Ovary (tissue), 9 donors: Measurements from ENCODE around the gene SV2B. TPM values are rescaled to one million over a fixed set of nuclear protein-coding genes. Genes with fewer than 3 reads are reported as not detected.

Source experiments
- DNase-seq, 5 donors: peaks; one replicate each; pipeline ENCODE4 v3.0.0-alpha.2; 2019 to 2020
- H3K27ac ChIP-seq, 2 donors: fragments of 200-600 bp; one replicate each; pipeline versions ENCODE4 v1.5.1 to v1.8.0; 2019 to 2022
- H3K27me3 ChIP-seq: fragments of 200-600 bp; one replicate; pipeline ENCODE4 v1.8.0; 2022
- H3K36me3 ChIP-seq: fragments of 200-600 bp; sonication (generic); one replicate; pipeline ENCODE4 v1.5.1; 2019
- H3K4me1 ChIP-seq: one replicate; pipeline ENCODE4 v1.8.1; 2013; ENCODE audit warnings: mild to moderate bottlenecking, moderate library complexity; ENCODE audit not compliant: insufficient read depth
- H3K4me3 ChIP-seq: fragments of 200-600 bp; sonication (generic); one replicate; pipeline ENCODE4 v1.5.1; 2017
- H3K9me3 ChIP-seq, 2 donors: fragments of 200-600 bp in 1 of 2; sonication (generic) in 1 of 2; one replicate each; pipeline versions ENCODE4 v1.5.1 to v1.8.1; 2013 to 2019; ENCODE audit warnings: mild to moderate bottlenecking in 1 of 2, moderate library complexity in 1 of 2
- EP300 ChIP-seq: sonication (generic); formaldehyde crosslinking; IDR thresholded peaks from one replicate; pipeline ENCODE4 v1.6.1; 2017; ENCODE audit warnings: antibody characterized with exemption
- POLR2A ChIP-seq: fragments of 450-650 bp; IDR thresholded peaks from one replicate; pipeline ENCODE4 v1.6.1; 2017; ENCODE audit warnings: antibody characterized with exemption, mild to moderate bottlenecking, moderate library complexity
- WGBS, 3 donors: extraction: QIAGEN DNeasy Blood & Tissue Kit in 1 of 3; methylation state at CpG; one replicate each; pipeline versions ENCODE4 v1.1.5 to v1.1.7; 2013 to 2017; 5-methylcytosine and 5-hydroxymethylcytosine counted together
- intact Hi-C, 4 donors: fragments of 100-400 bp; cut with DNase I; formaldehyde crosslinking; loops; one replicate each; pipeline versions ENCODE4 v1.11.0 to v1.15.1; 2022 to 2023
- polyA plus RNA-seq, 2 donors: library from polyadenylated mRNA; stranded (reverse); fragments of 200-250 nt in 1 of 2; fragments of 350-450 nt in 1 of 2; fragmentation: Illumina TruSeq in 1 of 2; extraction: RNeasy Lipid Tissue Mini Kit (QIAGEN cat#74804) in 1 of 2; gene quantifications; one replicate each; pipeline ENCODE4 v1.2.3, GENCODE V29; 2013 to 2014
- total RNA-seq, 7 donors: library from RNA; depleted of rRNA in 2 of 7; stranded (reverse); fragments of >200 nt in 2 of 7; fragmentation: NEBNext Ultra II Directional in 3 of 7; extraction: Animal tissue kit (Norgen Biotek cat#: 25700) in 3 of 7; gene quantifications; one replicate each; pipeline versions ENCODE4 v1.1.0 to v1.2.4, GENCODE V29; 2016 to 2023
- TF ChIP-seq, protein P1 (sequence below), 3 donors: fragments of 450-650 bp in 2 of 3; fragments of 200-600 bp in 1 of 3; IDR thresholded peaks; one replicate each; pipeline versions ENCODE4 v1.5.1 to v1.8.0; 2016 to 2022; ENCODE audit warnings: antibody characterized with exemption in 3 of 3, mild to moderate bottlenecking in 1 of 3
- donor health status: DM: no; HTN: no; CAD: no; lungs with moderate emphysema.
- donor health status: DM: no; HTN: no; CAD: no.
- donor health status: Bipolar disorder and iron deficiency.
- donor health status: DM: yes; HTN: yes; CAD: no.
- donor health status: DM: no; HTN: no; CAD: no.
- donor health status: DM: yes; HTN: yes; CAD: no.

The SV2B gene
- total and polyA plus RNA-seq, 9 donors = 0.10 to 1.3 (median 0.22) TPM; not detected in 1

DNA sequence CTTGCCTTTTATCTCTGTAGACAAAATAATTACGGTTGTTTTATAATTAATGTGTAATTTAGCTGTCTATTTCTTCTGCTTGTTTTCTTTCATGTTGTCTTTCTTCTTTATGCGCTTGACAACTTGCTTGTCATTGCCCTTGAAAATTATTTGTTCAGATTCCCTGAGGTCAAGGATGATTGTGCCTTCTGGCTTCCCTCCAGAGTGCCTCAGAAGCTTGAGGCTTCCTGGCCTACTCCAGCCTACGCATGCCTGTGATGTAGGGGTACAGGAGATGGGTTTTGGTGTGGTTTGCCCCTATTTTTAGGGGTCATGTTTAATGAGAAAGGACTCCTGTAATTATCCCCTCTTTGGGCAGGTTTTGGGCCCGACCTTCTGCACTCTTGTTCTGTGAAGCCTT, 231.5 kb downstream of the SV2B start:
- WGBS, 3 donors = 16 to 35% (median 17%) methylated on average over 4 of the region's 4 CpGs
- Histone ChIP-seq H3K4me1 (no peaks in the 10 kb centered on the region), H3K4me3 (no peak overlapping the region), H3K27me3 (no peaks in the 10 kb centered on the region), H3K36me3 (no peaks in the 10 kb centered on the region), H3K9me3 (no peaks in the 10 kb centered on the region), H3K27ac (no peak overlapping the region)
- DNase-seq = no peak
- intact Hi-C loops = no loop called here
- no peak for TF ChIP-seq EP300
- TF ChIP-seq, protein P1, sequence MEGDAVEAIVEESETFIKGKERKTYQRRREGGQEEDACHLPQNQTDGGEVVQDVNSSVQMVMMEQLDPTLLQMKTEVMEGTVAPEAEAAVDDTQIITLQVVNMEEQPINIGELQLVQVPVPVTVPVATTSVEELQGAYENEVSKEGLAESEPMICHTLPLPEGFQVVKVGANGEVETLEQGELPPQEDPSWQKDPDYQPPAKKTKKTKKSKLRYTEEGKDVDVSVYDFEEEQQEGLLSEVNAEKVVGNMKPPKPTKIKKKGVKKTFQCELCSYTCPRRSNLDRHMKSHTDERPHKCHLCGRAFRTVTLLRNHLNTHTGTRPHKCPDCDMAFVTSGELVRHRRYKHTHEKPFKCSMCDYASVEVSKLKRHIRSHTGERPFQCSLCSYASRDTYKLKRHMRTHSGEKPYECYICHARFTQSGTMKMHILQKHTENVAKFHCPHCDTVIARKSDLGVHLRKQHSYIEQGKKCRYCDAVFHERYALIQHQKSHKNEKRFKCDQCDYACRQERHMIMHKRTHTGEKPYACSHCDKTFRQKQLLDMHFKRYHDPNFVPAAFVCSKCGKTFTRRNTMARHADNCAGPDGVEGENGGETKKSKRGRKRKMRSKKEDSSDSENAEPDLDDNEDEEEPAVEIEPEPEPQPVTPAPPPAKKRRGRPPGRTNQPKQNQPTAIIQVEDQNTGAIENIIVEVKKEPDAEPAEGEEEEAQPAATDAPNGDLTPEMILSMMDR (IDR thresholded peaks at IDR 0.05) = no peak
- no peak for TF ChIP-seq POLR2A

DNA sequence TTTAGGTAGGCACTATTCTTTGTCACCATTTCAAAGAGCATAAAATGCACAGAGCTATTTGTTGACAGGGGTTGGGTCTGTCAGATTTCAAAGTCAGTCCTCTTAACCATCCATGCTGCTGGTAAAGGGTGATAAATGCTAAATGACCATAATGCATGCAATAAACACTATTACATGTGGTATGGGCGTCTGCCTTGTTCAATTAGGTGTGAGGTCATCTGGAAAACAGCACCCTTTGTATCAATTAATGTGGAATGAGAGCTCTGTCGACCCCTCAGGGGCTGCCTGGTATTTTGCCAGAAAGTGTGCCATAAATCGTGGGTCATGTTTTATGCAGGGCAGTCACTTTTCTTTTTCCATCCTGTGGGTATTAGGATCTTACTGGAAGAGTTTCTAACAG, 235.6 kb downstream of the SV2B start:
- WGBS, 3 donors = 30 to 37% (median 32%) methylated on average over 3 of the region's 3 CpGs
- intact Hi-C loops = no loop called here

DNA sequence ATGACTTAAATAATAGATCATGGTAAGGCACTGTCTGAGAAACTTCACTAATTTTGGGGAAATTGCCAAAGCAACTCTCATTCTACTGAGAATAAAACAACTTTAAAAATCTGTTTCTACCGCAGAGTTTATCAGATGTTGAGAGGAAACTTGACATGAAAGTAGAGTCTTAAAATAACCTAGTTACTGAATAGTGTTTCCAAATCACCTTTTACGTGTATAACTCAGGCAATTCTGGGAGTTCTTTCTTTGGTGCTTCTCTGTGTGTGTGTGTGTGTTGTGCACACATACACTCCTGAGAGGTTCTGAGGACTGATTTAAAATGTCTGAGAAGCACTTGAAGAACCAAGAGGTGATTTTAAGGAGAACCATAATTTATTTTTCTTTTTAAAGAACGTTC, 236.6 kb downstream of the SV2B start:
- 54 to 63% (median 55%) methylated on average over 3 of the region's 3 CpGs for WGBS, 3 donors

More for the DNA sequence above, 235.6 kb downstream of the SV2B start:
- Histone ChIP-seq H3K27ac (no peak overlapping the region), H3K9me3 (no peaks in the 10 kb centered on the region), H3K36me3 (no peaks in the 10 kb centered on the region), H3K27me3 (no peaks in the 10 kb centered on the region), H3K4me1 (no peaks in the 10 kb centered on the region), H3K4me3 (no peak overlapping the region)
- no peak for TF ChIP-seq EP300
- no peak for TF ChIP-seq POLR2A
- TF ChIP-seq, protein P1 (IDR thresholded peaks at IDR 0.05) = no peak
- DNase-seq = no peak

GRCh38 chr15:91338766-91339165, 238.7 kb downstream of the SV2B start:
- no peak overlapping the region for H3K4me3 ChIP-seq
- H3K27me3 ChIP-seq = no peaks in the 10 kb centered on the region
- H3K36me3 ChIP-seq = no peaks in the 10 kb centered on the region
- DNase-seq = no peak
- WGBS, 3 donors = 3 to 4% (median 4%) methylated on average over 3 of the region's 3 CpGs
- no peak overlapping the region for H3K27ac ChIP-seq
- intact Hi-C loops = no loop called here
- no peak for TF ChIP-seq POLR2A
- TF ChIP-seq, protein P1 (IDR thresholded peaks at IDR 0.05) = no peak
- TF ChIP-seq EP300 = no peak
- H3K4me1 ChIP-seq = no peaks in the 10 kb centered on the region
- H3K9me3 ChIP-seq = no peaks in the 10 kb centered on the region

More for the DNA sequence above, 236.6 kb downstream of the SV2B start:
- Histone ChIP-seq H3K9me3 (no peaks in the 10 kb centered on the region), H3K36me3 (no peaks in the 10 kb centered on the region), H3K4me1 (no peaks in the 10 kb centered on the region), H3K4me3 (no peak overlapping the region), H3K27me3 (no peaks in the 10 kb centered on the region), H3K27ac (no peak overlapping the region)
- intact Hi-C loops = no loop called here
- TF ChIP-seq POLR2A = no peak
- no peak for TF ChIP-seq EP300
- TF ChIP-seq, protein P1 (IDR thresholded peaks at IDR 0.05) = no peak
- no peak for DNase-seq
